ENCODE results near the gene TNFRSF25.

The TNFRSF25 gene

GRCh38 chr1:6466023-6466422 is at the start of gene TNFRSF25:
Gene TNFRSF25, minus strand, starts transcription at chr1:6466173. Its CDS starts 66 bp downstream, at chr1:6466107.
- no peak for TF ChIP-seq CTCF (IDR thresholded peaks at IDR 0.05; ENCODE audit: extremely low read depth, insufficient read depth, missing control alignments)
- in situ Hi-C loops (cut with MboI; ENCODE audit: low pct_unique_long_range_greater_than_20kb, low sequenced_read_pairs, unreplicated experiment): no loop called here
- DNase-seq (ENCODE audit: low spot score): no peak

- DNase-seq (ENCODE audit: low spot score): no peak
- no peak for TF ChIP-seq CTCF (IDR thresholded peaks at IDR 0.05; ENCODE audit: extremely low read depth, insufficient read depth, missing control alignments)
- in situ Hi-C loops (cut with MboI; ENCODE audit: low pct_unique_long_range_greater_than_20kb, low sequenced_read_pairs, unreplicated experiment): no loop called here
These were observed 49.8 kb upstream of the TNFRSF25 start for GRCh38 chr1:6515771-6516170.

- no peak for DNase-seq (ENCODE audit: low spot score)
- in situ Hi-C loops (cut with MboI; ENCODE audit: low pct_unique_long_range_greater_than_20kb, low sequenced_read_pairs, unreplicated experiment): no loop called here
- TF ChIP-seq CTCF (IDR thresholded peaks at IDR 0.05; ENCODE audit: extremely low read depth, insufficient read depth, missing control alignments): no peak
These were observed 47.4 kb upstream of the TNFRSF25 start for GRCh38 chr1:6513320-6513801.

GRCh38 chr1:6512908-6513280 is 46.9 kb upstream of the TNFRSF25 start:
- DNase-seq (ENCODE audit: low spot score): no peak
- no peak for TF ChIP-seq CTCF (IDR thresholded peaks at IDR 0.05; ENCODE audit: extremely low read depth, insufficient read depth, missing control alignments)
- in situ Hi-C loops (cut with MboI; ENCODE audit: low pct_unique_long_range_greater_than_20kb, low sequenced_read_pairs, unreplicated experiment): no loop called here

- DNase-seq (ENCODE audit: low spot score): no peak
- in situ Hi-C loops (cut with MboI; ENCODE audit: low pct_unique_long_range_greater_than_20kb, low sequenced_read_pairs, unreplicated experiment): no loop called here
- TF ChIP-seq CTCF (IDR thresholded peaks at IDR 0.05; ENCODE audit: extremely low read depth, insufficient read depth, missing control alignments): no peak
These were observed 46.4 kb upstream of the TNFRSF25 start for GRCh38 chr1:6512245-6512907.

GRCh38 chr1:6511561-6512244 is 45.7 kb upstream of the TNFRSF25 start:
- in situ Hi-C loops (cut with MboI; ENCODE audit: low pct_unique_long_range_greater_than_20kb, low sequenced_read_pairs, unreplicated experiment): no loop called here
- DNase-seq (ENCODE audit: low spot score): no peak
- TF ChIP-seq CTCF (IDR thresholded peaks at IDR 0.05; ENCODE audit: extremely low read depth, insufficient read depth, missing control alignments): no peak
